Subcutaneous adipose tissue (tissue), 4 donors: ENCODE data around the gene HS3ST2. TPM values are rescaled to one million over a fixed set of nuclear protein-coding genes. Genes with fewer than 3 reads are reported as not detected.

Experiments
- CTCF ChIP-seq: fragments of 450-650 bp; IDR thresholded peaks from one replicate; pipeline ENCODE4 v1.5.1; 2016; ENCODE audit warnings: low read depth, mild to moderate bottlenecking, control low read depth, antibody characterized with exemption, moderate library complexity
- total RNA-seq, 4 donors: library from RNA; depleted of rRNA; stranded (reverse); fragments of >200 nt; gene quantifications; one replicate each; pipeline ENCODE4 v1.1.0, GENCODE V29; 2016

Gene HS3ST2
- total RNA-seq, 4 donors from 2014 or later: 4.7 to 12.2 (median 6.3) TPM

GRCh38 chr16:22897184-22897583 lies 83.2 kb downstream of the HS3ST2 start:
- TF ChIP-seq CTCF: no peak

- TF ChIP-seq CTCF: no peak
These were observed 84.2 kb downstream of the HS3ST2 start for GRCh38 chr16:22898131-22898530.

GRCh38 chr16:22898874-22899348 lies 84.9 kb downstream of the HS3ST2 start:
- TF ChIP-seq CTCF: no peak

GRCh38 chr16:22900863-22901262 lies 86.9 kb downstream of the HS3ST2 start:
- TF ChIP-seq CTCF: no peak

DNA sequence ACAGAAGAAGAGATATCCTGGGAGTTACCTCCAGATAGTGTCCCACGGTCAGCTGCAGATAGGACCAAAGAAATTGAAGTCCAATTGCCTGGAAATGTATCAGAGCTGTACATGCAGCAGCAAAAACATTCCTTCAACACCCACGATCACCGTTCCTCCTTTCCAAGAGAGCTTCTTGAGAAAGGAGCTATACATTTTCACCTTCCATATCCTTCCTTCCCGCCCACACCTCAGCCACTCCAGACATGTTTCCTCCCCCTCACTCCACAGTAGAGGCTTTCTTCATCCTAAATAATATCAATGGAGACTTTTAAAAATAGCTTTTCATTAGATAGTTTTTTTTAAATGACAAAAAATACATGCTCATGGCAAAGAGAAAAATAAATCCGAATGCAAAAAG lies 87.6 kb downstream of the HS3ST2 start:
- no peak for TF ChIP-seq CTCF

GRCh38 chr16:22903716-22904115 lies 89.8 kb downstream of the HS3ST2 start:
- no peak for TF ChIP-seq CTCF

DNA sequence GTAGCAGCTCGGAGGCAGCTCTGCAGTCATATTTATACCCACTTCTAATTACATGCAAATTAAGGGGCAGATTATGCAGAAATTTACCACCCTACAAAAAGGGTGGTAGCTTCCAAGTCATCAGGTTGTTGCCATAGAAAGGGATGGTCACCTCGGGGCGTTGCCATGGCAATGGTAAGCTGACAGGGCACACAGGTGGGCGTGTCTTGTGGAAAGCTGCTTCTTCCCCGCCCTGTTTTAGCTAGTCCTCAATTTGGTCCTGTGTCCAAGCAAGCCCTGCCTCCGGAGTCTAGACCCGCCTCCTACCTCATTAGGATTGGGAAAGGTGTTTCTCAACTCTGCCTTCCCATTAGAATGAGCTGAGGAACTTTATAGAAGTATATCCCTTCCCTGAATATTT lies 98.7 kb downstream of the HS3ST2 start:
- no peak for TF ChIP-seq CTCF

DNA sequence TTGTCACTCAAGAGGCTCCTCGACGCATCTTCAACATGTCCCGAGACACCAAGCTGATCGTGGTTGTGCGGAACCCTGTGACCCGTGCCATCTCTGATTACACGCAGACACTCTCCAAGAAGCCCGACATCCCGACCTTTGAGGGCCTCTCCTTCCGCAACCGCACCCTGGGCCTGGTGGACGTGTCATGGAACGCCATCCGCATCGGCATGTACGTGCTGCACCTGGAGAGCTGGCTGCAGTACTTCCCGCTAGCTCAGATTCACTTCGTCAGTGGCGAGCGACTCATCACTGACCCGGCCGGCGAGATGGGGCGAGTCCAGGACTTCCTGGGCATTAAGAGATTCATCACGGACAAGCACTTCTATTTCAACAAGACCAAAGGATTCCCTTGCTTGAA lies 101.0 kb downstream of the HS3ST2 start:
- no peak for TF ChIP-seq CTCF
